HG02943 (cell line): ENCODE data around the gene GPR137C.
"Not testable (repeated sequence)": the region's sequence is repeated elsewhere in the genome, so short reads cannot be mapped to it uniquely, and the experiment has no call there.

Experiments used
- ATAC-seq: cut with Tn5 transposase; IDR thresholded peaks from one replicate; pipeline ENCODE4 v1.9.1; 2021; ENCODE audit warnings: mild to moderate bottlenecking, low read depth, moderate library complexity; ENCODE audit not compliant: unreplicated experiment

Gene GPR137C

GRCh38 chr14:52558688-52559087 lies 6.1 kb downstream of the GPR137C start:
- ATAC-seq: no peak

- no peak for ATAC-seq
These were observed 10.5 kb downstream of the GPR137C start for GRCh38 chr14:52563120-52563519.

GRCh38 chr14:52568454-52568853 lies 15.8 kb downstream of the GPR137C start:
- not testable (repeated sequence) for ATAC-seq

DNA sequence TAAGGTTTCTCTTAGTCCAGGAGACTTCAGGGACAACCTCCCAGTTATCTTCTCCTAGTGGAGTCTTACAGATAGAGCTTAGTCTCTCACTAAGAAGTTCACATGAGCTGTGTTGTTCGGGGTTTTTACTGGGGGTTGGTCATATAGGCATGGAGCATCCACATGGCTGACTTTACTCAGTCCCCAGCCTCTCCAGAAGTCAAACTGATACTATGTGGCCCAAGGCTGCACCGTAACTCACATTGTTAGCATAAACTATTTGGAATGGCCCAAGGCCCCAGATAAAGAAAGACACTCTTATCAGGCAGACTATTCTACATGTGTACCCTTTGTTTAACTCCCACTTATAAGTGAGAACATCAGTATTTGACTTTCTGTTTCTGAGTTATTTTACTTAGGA lies 23.2 kb downstream of the GPR137C start:
- no peak for ATAC-seq

GRCh38 chr14:52583544-52583943 lies 30.9 kb downstream of the GPR137C start:
- no peak for ATAC-seq

- no peak for ATAC-seq
These were observed 37.0 kb downstream of the GPR137C start for GRCh38 chr14:52589646-52590045.

DNA sequence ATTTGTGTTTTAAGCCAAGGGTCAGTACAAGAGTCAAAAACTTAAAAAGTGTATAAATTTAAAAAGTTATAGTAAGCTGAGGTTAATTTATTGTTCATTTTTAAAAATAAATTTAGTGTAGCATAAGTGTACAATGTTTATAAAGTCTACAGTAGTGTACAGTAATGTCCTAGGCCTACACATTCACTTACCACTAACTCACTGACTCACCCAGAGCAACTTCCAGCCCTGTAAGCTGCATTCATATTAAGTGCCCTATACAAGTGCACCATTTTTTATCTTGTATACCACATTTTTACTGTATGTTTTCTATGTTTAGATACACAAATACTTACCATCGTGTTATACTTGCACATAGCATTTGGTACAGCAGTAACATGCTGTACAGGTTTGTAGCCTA lies 37.7 kb downstream of the GPR137C start:
- no peak for ATAC-seq

DNA sequence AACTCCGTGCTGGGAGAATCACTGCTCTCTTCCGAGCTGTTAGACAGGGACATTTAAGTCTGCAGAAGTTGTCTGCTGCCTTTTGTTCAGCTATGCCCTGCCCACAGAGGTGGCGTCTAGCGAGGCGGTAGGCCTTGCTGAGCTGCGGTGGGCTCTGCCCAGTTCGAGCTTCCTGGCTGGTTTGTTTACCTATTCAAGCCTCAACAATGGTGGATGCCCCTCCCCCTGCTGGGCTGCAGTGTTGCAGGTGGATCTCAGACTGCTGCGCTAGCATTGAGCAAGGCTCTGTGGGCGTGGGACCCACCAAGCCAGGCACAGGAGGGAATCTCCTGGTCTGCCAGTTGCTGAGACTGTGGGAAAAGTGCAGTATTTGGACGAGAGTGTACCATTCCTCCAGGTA lies 43.7 kb downstream of the GPR137C start:
- ATAC-seq: no peak

DNA sequence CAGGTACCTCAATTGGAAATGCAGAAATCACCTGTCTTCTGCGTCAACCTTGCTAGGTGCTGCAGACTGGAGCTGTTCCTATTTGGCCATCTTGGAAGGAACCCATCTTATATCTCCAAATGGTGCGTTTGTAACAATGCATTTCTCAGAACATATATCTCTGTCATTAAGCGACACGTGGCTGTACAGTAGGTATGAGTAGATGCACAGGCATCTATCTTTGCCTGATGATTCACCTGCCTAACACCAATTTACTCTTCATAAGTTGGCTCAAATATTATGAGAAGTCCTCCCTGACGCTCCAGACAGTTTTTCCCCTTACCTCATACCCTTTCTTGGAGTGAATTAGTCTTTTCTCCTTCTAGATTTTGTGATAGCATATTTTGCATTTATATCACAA lies 44.2 kb downstream of the GPR137C start:
- ATAC-seq: no peak

- no peak for ATAC-seq
These were observed 45.9 kb downstream of the GPR137C start for GRCh38 chr14:52598568-52598967.

DNA sequence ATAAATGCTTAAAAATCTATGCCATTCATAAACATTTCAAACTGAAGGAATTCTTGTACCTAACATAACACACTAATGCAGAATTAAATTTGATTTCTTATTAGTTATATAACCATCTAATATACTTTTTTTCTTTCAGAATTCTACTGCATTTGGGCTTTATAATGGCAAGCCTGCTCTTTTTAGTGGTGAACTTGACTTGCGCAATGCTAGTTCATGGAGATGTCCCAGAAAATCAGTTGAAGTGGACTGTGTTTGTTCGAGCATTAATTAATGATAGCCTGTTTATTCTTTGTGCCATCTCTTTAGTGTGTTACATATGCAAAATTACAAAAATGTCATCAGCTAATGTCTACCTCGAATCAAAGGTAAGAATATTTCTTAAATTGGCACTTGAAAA lies 47.3 kb downstream of the GPR137C start:
- ATAC-seq: no peak

- ATAC-seq: no peak
These were observed 49.5 kb downstream of the GPR137C start for GRCh38 chr14:52602131-52602530.

DNA sequence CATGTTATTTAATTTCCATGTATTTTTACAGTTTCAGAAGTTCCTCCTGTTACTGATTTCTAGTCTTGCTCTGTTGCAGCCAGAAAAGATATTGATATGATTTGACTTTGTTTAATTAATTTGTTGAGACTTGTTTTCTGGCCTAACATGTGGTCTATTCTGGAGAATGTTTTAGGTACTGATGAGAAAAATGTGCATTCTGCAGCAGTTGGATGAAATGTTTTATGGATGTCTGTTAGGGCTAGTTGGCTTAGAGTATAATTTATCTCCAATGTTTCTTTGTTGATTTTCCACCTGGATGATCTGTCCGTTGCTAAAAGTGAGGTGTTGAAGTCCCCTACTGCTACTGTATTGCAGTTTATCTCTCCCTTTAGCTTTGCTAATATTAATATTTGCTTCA lies 54.4 kb downstream of the GPR137C start:
- ATAC-seq: no peak

- ATAC-seq: no peak
These were observed 56.9 kb downstream of the GPR137C start for GRCh38 chr14:52609445-52610044.

GRCh38 chr14:52610187-52610586 lies 57.6 kb downstream of the GPR137C start:
- ATAC-seq: no peak

GRCh38 chr14:52618602-52619001 lies 66.0 kb downstream of the GPR137C start:
- ATAC-seq: no peak

- ATAC-seq: no peak
These were observed 67.1 kb downstream of the GPR137C start for GRCh38 chr14:52619687-52620086.

- ATAC-seq: no peak
These were observed 87.5 kb downstream of the GPR137C start for GRCh38 chr14:52640137-52640536.

DNA sequence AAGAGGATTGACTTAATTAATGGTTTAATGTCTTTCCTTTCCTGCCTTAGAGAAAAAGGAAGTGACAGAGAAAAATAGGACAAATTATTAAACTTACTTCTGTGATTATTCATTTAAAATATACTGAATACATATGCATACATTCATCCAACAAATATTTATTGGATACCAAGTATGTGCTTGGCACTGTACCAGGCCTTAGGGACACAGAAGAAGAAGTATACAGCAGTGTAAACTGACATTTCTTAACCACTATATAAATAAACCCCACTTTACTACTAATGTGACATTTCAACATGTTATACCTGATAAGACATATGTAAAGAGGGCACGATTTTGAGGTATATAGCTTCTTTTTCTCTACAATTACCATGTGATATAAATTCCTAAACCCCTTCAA lies 89.1 kb downstream of the GPR137C start:
- ATAC-seq: no peak

DNA sequence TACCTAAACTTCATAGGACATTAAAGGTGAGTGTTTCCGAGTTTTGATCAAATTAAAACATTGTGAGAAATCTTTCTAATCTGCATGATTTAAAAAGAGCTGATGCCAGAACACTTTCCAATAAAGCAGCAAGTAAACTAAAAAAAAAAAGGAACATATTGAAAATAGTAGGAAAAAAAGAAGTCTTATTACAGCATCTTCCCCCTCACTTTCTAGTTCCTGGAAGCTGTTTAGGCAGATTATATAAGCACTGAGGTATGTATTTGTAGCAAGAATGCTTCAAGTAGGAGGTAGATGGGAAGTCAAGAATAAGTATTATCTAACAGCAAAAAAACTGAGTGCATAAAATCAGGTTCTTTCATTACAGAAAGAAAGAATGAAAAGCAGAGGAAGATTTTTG lies 96.9 kb downstream of the GPR137C start:
- no peak for ATAC-seq

- ATAC-seq: no peak
These were observed 98.1 kb downstream of the GPR137C start for GRCh38 chr14:52650774-52651173.

DNA sequence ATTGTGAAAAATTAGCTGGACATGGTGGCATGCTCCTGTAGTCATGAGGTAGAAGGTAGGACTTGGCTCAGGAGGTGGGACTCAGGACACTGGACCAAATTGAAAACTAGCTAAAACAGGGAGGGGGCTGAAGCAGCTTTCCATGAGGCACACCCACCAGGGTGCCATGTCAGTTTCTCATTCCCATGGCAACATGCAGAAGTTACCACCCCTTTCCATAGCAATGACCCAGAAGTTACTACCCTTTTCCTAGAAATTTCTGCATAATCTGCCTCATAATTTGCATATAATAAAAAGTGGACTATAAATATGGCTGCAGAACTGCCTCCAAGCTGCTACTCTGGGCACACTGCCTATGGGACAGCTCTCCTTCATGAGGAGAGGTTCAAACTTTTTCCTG lies 104.3 kb downstream of the GPR137C start:
- ATAC-seq: no peak

DNA sequence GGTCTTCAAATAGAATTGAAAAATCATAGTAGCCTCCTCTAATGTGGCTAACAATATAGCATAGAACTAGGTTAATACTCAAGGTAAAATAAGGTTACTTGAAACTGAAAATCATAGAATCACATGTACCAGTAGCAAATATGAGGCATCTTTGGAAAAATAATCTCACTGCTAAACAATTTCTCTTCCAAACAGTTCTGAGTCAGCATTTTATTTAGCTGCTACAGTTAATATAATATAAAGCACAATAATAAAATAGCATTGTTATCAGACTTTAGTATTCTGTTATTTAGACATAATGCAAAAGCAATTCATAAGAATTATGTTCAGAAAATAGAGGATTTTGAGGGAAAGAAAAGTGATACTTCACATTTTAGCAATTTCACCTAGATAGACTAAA lies 107.7 kb downstream of the GPR137C start:
- ATAC-seq: no peak
